ENCODE measurements around the gene CORIN.

DNA sequence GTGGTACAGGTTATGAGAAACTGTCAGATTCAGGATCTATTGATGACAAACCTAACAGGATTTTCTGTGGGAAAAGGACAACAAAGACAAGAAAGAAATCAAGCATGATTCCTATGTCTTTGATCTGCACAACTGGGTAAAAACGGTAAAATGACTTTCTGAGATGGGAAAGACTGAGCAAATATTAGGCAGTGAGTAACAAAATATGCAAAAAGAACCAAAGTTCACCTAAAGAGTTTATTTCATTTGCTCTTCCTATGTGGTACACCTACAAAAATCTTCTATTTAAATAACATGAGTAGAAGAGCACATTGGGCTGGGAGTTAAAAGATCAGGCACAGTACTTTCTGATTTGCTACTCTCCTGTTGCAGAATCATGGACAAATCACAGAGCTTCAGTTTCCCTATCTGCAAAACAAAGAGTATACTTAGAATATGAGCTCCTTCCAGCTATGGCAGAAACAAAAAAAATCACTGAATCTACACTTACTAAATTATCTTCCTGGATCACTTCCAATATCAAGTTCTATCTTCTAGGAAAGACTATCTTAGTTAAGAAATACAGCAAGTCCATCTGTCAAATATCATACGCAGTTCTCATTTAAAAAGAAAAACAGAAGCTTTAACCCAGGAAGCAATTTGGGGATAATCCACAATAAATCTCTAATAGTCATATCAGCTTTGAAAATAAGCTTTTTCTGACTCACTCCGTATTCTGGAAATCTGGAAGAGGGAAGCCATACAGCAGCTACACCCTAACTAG is 39.1 kb upstream of the CORIN start:
- TF ChIP-seq, protein P1, sequence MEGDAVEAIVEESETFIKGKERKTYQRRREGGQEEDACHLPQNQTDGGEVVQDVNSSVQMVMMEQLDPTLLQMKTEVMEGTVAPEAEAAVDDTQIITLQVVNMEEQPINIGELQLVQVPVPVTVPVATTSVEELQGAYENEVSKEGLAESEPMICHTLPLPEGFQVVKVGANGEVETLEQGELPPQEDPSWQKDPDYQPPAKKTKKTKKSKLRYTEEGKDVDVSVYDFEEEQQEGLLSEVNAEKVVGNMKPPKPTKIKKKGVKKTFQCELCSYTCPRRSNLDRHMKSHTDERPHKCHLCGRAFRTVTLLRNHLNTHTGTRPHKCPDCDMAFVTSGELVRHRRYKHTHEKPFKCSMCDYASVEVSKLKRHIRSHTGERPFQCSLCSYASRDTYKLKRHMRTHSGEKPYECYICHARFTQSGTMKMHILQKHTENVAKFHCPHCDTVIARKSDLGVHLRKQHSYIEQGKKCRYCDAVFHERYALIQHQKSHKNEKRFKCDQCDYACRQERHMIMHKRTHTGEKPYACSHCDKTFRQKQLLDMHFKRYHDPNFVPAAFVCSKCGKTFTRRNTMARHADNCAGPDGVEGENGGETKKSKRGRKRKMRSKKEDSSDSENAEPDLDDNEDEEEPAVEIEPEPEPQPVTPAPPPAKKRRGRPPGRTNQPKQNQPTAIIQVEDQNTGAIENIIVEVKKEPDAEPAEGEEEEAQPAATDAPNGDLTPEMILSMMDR (IDR thresholded peaks at IDR 0.05; ENCODE audit: insufficient read depth, low read length, poor library complexity, severe bottlenecking) = no peak
- TF ChIP-seq EZH2phosphoT487 (conservative IDR thresholded peaks at IDR 0.05; ENCODE audit: low read length) = no peak
